ENCODE results near the gene VAV1. TPM values are rescaled to one million over a fixed set of nuclear protein-coding genes. Genes with fewer than 3 reads are reported as not detected.

The VAV1 gene
- total and polyA plus RNA-seq, 2 experiments from 2014 or later, result 0.82 to 1.8 TPM

- peaks cover 98% of the 10 kb centered on the region for H3K9me3 Mint-ChIP-seq
- 0 out of 2 replicates have a peak, but pooled peaks cover 7% of the 10 kb centered on the region for H3K9me2 ChIP-seq (ENCODE audit: insufficient read depth)
- no peak overlapping the region for H3K4me3 ChIP-seq
- no peaks in the 10 kb centered on the region for H3K36me3 ChIP-seq (ENCODE audit: insufficient read depth)
- H3K79me2 ChIP-seq (replicated peaks; ENCODE audit: insufficient read depth), result no peaks in the 10 kb centered on the region
- TF ChIP-seq ZNF462 (CRISPR knock-in tag; IDR thresholded peaks at IDR 0.05), result no peak
- no peak for TF ChIP-seq ZNF331 (CRISPR knock-in tag; IDR thresholded peaks at IDR 0.05; ENCODE audit: low read depth)
- no peak for TF ChIP-seq EZH2phosphoT487 (IDR thresholded peaks at IDR 0.05; ENCODE audit: unreplicated experiment)
- TF ChIP-seq JUNB (IDR thresholded peaks at IDR 0.05; ENCODE audit: unreplicated experiment), result no peak
- TF ChIP-seq NANOG (IDR thresholded peaks at IDR 0.05; ENCODE audit: borderline replicate concordance), result no peak
- H3K27me3 ChIP-seq (ENCODE audit: insufficient read depth), result no peaks in the 10 kb centered on the region
- no peak overlapping the region for H3K27ac ChIP-seq (ENCODE audit: low read depth)
- no peak overlapping the region for H3K4me3 Mint-ChIP-seq
- no peaks in the 10 kb centered on the region for H3F3A ChIP-seq (replicated peaks; ENCODE audit: low read depth)
- no peaks in the 10 kb centered on the region for H3K4me1 ChIP-seq (ENCODE audit: insufficient read depth)
- peaks cover 40% of the 10 kb centered on the region for H3K36me3 Mint-ChIP-seq (ENCODE audit: low read depth)
- no peaks in the 10 kb centered on the region; the same call in 1 of the 2 replicates for H4K20me1 ChIP-seq (replicated peaks; ENCODE audit: insufficient read depth)
- H3K27me3 Mint-ChIP-seq (ENCODE audit: insufficient read depth, low read depth, poor library complexity), result peaks cover 3% of the 10 kb centered on the region
- H3K27ac Mint-ChIP-seq, result no peak overlapping the region
- H3K4me1 Mint-ChIP-seq, result no peaks in the 10 kb centered on the region
- ATAC-seq (no peak), DNase-seq (ENCODE audit: low spot score) (no peak)
- no peak overlapping the region for H2AFZ ChIP-seq
- H3K4me2 ChIP-seq, result no peak overlapping the region
Measured at GRCh38 chr19:6813659-6814058, 41.2 kb downstream of the VAV1 start.

GRCh38 chr19:6817179-6817578 lies 44.7 kb downstream of the VAV1 start:
- DNase-seq (ENCODE audit: low spot score) (no peak), ATAC-seq (no peak)
- Histone ChIP-seq H3K4me2 (no peak overlapping the region), H3F3A (replicated peaks; ENCODE audit: low read depth) (no peaks in the 10 kb centered on the region), H3K36me3 (ENCODE audit: insufficient read depth) (no peaks in the 10 kb centered on the region), H3K9me2 (ENCODE audit: insufficient read depth) (0 out of 2 replicates have a peak, but pooled peaks cover 7% of the 10 kb centered on the region), H3K27ac (ENCODE audit: low read depth) (no peak overlapping the region), H3K27me3 (ENCODE audit: insufficient read depth) (no peaks in the 10 kb centered on the region), H3K79me2 (replicated peaks; ENCODE audit: insufficient read depth) (no peaks in the 10 kb centered on the region), H3K4me3 (no peak overlapping the region), H3K4me1 (ENCODE audit: insufficient read depth) (no peaks in the 10 kb centered on the region), H4K20me1 (replicated peaks; ENCODE audit: insufficient read depth) (no peaks in the 10 kb centered on the region; the same call in 1 of the 2 replicates), H2AFZ (no peak overlapping the region)
- peaks cover 2% of the 10 kb centered on the region for H3K27me3 Mint-ChIP-seq (ENCODE audit: insufficient read depth, low read depth, poor library complexity)
- H3K27ac Mint-ChIP-seq, result no peak overlapping the region
- no peaks in the 10 kb centered on the region for H3K4me1 Mint-ChIP-seq
- no peak overlapping the region for H3K4me3 Mint-ChIP-seq
- peaks cover 97% of the 10 kb centered on the region for H3K9me3 Mint-ChIP-seq
- H3K36me3 Mint-ChIP-seq (ENCODE audit: low read depth), result peaks cover 36% of the 10 kb centered on the region
- TF ChIP-seq ETS1 (IDR thresholded peaks at IDR 0.05), result no peak
- TF ChIP-seq ZNF331 (CRISPR knock-in tag; IDR thresholded peaks at IDR 0.05; ENCODE audit: low read depth), result no peak
- TF ChIP-seq NANOG (IDR thresholded peaks at IDR 0.05; ENCODE audit: borderline replicate concordance), result no peak
- TF ChIP-seq REST (IDR thresholded peaks at IDR 0.05; ENCODE audit: unreplicated experiment), result no peak

Measured in GM23338 (cell line).